DND-41 (cell line): ENCODE results near the gene KLHDC7A.

ENCODE experiments used
- ATAC-seq: fragments of 200-7000 bp; cut with Tn5 transposase; 3 replicates; pipeline ENCODE4 v1.9.1; 2021; ENCODE audit warnings: low read depth; ENCODE audit not compliant: insufficient read depth
- DNase-seq: peaks from one replicate; pipeline ENCODE4 v3.0.0-alpha.2; 2020
- H2AFZ ChIP-seq: 2 replicates; pipeline ENCODE4 v1.6.0; 2012; ENCODE audit warnings: low read depth, low read length
- H3K27ac ChIP-seq: 2 replicates; pipeline ENCODE4 v1.5.1; 2012; ENCODE audit warnings: low read length, inconsistent platforms
- H3K27me3 ChIP-seq: fragments of 200-600 bp; sonication (generic); 2 replicates; pipeline ENCODE4 v1.6.0; 2012; ENCODE audit warnings: low read length, mild to moderate bottlenecking, inconsistent platforms; ENCODE audit not compliant: insufficient read depth, poor library complexity
- H3K36me3 ChIP-seq: 2 replicates; pipeline ENCODE4 v1.5.1; 2012; ENCODE audit warnings: low read length, inconsistent platforms; ENCODE audit not compliant: insufficient read depth
- H3K4me1 ChIP-seq: 2 replicates; pipeline ENCODE4 v1.5.1; 2012; ENCODE audit warnings: mild to moderate bottlenecking, low read length; ENCODE audit not compliant: insufficient read depth
- H3K4me2 ChIP-seq: 2 replicates; pipeline ENCODE4 v1.6.0; 2012; ENCODE audit warnings: mild to moderate bottlenecking, moderate library complexity, low read length, inconsistent platforms; ENCODE audit not compliant: insufficient read depth
- H3K4me3 ChIP-seq, 2 experiments: fragments of 200-600 bp in 1 of 2; shearing (Covaris generic) in 1 of 2; 2 replicates each; pipeline ENCODE4 v1.5.1; 2012 to 2016; ENCODE audit warnings: inconsistent platforms in 2 of 2, low read length in 2 of 2, mild to moderate bottlenecking in 2 of 2, low read depth in 1 of 2, moderate library complexity in 1 of 2
- H3K79me2 ChIP-seq: 2 replicates; pipeline ENCODE4 v1.6.0; 2012; ENCODE audit warnings: low read length, inconsistent platforms; ENCODE audit not compliant: insufficient read depth
- H3K9ac ChIP-seq: 2 replicates; pipeline ENCODE4 v1.6.0; 2012; ENCODE audit warnings: low read depth, mild to moderate bottlenecking, inconsistent platforms, low read length, moderate library complexity
- H3K9me3 ChIP-seq: 2 replicates; pipeline ENCODE4 v1.5.1; 2012; ENCODE audit warnings: low read length, moderate library complexity, mild to moderate bottlenecking, inconsistent platforms; ENCODE audit not compliant: insufficient read depth, severe bottlenecking
- H4K20me1 ChIP-seq: 2 replicates; pipeline ENCODE4 v1.6.0; 2012; ENCODE audit warnings: low read length; ENCODE audit not compliant: insufficient read depth
- EZH2 ChIP-seq: IDR thresholded peaks from 3 replicates; pipeline ENCODE4 v1.6.1; 2012; ENCODE audit warnings: borderline replicate concordance, low read depth, mild to moderate bottlenecking, moderate library complexity, low read length, inconsistent platforms; ENCODE audit not compliant: severe bottlenecking
- TF ChIP-seq, protein P1 (sequence below): IDR thresholded peaks from 2 replicates; pipeline ENCODE4 v1.5.1; 2012; ENCODE audit warnings: borderline replicate concordance, low read length, moderate library complexity, mild to moderate bottlenecking; ENCODE audit not compliant: poor library complexity, severe bottlenecking; ENCODE audit errors: extremely low read depth

Gene KLHDC7A

GRCh38 chr1:18534810-18535205, 54.1 kb downstream of the KLHDC7A start:
- Histone ChIP-seq H3K4me1 (no peaks in the 10 kb centered on the region), H4K20me1 (no peaks in the 10 kb centered on the region; the same call in 1 of the 2 replicates), H3K36me3 (no peaks in the 10 kb centered on the region), H3K79me2 (no peaks in the 10 kb centered on the region), H3K4me2 (no peak overlapping the region), H3K9me3 (no peaks in the 10 kb centered on the region), H3K27me3 (peaks cover 12% of the 10 kb centered on the region), H3K9ac (no peak overlapping the region), H2AFZ (no peak overlapping the region), H3K4me3 (no peak overlapping the region), H3K27ac (no peak overlapping the region)
- ATAC-seq (no peak), DNase-seq (no peak)
- no peak for TF ChIP-seq EZH2
- TF ChIP-seq, protein P1, sequence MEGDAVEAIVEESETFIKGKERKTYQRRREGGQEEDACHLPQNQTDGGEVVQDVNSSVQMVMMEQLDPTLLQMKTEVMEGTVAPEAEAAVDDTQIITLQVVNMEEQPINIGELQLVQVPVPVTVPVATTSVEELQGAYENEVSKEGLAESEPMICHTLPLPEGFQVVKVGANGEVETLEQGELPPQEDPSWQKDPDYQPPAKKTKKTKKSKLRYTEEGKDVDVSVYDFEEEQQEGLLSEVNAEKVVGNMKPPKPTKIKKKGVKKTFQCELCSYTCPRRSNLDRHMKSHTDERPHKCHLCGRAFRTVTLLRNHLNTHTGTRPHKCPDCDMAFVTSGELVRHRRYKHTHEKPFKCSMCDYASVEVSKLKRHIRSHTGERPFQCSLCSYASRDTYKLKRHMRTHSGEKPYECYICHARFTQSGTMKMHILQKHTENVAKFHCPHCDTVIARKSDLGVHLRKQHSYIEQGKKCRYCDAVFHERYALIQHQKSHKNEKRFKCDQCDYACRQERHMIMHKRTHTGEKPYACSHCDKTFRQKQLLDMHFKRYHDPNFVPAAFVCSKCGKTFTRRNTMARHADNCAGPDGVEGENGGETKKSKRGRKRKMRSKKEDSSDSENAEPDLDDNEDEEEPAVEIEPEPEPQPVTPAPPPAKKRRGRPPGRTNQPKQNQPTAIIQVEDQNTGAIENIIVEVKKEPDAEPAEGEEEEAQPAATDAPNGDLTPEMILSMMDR = no peak
